Stimulated activated naive CD8-positive, alpha-beta T cell treated with anti-CD3 and anti-CD28 coated beads, Interleukin-15, Interleukin-2, amounts not matched to agents 100 ng/mL and 50 ng/mL, for 24 hours (primary cell): Measurements from ENCODE around the gene MAGI2.

Source experiments
- H3K27ac Mint-ChIP-seq: one replicate; pipeline ENCODE4 v1.8.0; 2021; ENCODE audit warnings: mild to moderate bottlenecking, mixed read lengths
- H3K27me3 Mint-ChIP-seq: one replicate; pipeline ENCODE4 v1.8.0; 2021; ENCODE audit warnings: mixed read lengths
- H3K36me3 Mint-ChIP-seq: one replicate; pipeline ENCODE4 v1.8.0; 2021; ENCODE audit warnings: low read depth, mixed read lengths
- H3K4me1 Mint-ChIP-seq: one replicate; pipeline ENCODE4 v1.8.0; 2021; ENCODE audit warnings: low read depth, mixed read lengths
- H3K4me3 Mint-ChIP-seq: one replicate; pipeline ENCODE4 v1.8.0; 2021; ENCODE audit warnings: mild to moderate bottlenecking, mixed read lengths
- H3K9me3 Mint-ChIP-seq: one replicate; pipeline ENCODE4 v1.8.0; 2021; ENCODE audit warnings: mixed read lengths

MAGI2 gene

DNA sequence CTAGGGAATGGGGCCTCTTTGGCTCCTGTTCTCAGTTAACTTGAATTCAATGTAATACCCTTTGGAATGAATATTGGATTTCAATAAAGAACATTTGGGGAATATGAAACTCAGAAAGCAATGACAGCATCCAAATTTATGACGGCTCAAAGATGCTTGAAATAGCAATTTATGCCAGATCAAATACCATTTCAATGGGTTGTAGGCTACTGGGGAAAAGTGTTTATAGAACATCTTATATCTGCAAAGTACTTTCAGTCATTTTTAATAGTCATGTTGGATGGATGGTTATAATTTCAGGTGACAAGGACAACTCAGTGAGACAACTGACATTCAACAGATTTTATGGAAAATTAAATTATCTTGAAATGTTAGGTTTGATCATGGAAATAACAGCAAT, 882.2 kb downstream of the MAGI2 start:
- Mint-ChIP-seq H3K36me3 (no peaks in the 10 kb centered on the region), H3K4me3 (no peak overlapping the region), H3K27ac (no peak overlapping the region), H3K27me3 (no peaks in the 10 kb centered on the region), H3K9me3 (no peaks in the 10 kb centered on the region), H3K4me1 (no peaks in the 10 kb centered on the region)

DNA sequence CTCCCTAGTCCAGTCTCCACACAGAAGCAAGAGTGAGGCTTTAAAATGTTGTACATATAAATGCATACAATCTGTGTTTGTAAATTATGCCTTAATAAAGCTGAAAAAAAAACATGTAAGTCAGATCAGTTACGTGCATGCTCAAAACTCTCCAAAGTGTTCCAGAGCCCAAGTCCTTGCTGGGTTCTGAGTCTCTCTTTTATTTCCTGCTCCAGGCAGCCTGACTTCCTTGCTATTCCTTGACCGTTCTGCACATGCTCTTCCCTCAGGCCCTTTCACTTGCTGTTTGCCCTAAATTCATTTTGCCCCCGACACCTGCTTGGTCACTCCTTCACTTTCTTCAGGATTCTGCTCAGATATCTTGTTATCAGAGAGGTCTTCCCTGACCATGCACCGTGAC, 884.8 kb downstream of the MAGI2 start:
- no peaks in the 10 kb centered on the region for H3K9me3 Mint-ChIP-seq
- H3K4me1 Mint-ChIP-seq, result no peaks in the 10 kb centered on the region
- no peaks in the 10 kb centered on the region for H3K36me3 Mint-ChIP-seq
- H3K27me3 Mint-ChIP-seq, result no peaks in the 10 kb centered on the region
- no peak overlapping the region for H3K4me3 Mint-ChIP-seq
- H3K27ac Mint-ChIP-seq, result no peak overlapping the region

DNA sequence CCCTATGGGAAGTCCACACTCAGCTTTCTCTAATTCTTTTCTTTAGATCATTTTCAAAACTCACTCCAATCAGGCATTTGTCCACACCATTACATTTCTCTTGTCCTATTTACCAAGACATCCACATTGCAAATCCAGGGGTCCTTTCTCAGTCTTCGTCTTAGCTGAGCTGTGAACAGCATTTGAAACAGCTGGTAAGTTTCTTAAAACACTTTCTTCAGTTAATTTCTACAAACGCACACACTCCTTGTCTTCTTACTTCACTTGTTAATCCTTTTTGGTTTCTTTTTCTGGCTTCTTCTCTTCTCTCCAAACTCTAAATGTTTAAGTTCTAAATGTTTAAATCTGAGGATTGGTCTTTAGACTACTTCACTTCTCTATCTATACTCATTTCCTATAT, 885.6 kb downstream of the MAGI2 start:
- Mint-ChIP-seq H3K4me3 (no peak overlapping the region), H3K9me3 (no peaks in the 10 kb centered on the region)

DNA sequence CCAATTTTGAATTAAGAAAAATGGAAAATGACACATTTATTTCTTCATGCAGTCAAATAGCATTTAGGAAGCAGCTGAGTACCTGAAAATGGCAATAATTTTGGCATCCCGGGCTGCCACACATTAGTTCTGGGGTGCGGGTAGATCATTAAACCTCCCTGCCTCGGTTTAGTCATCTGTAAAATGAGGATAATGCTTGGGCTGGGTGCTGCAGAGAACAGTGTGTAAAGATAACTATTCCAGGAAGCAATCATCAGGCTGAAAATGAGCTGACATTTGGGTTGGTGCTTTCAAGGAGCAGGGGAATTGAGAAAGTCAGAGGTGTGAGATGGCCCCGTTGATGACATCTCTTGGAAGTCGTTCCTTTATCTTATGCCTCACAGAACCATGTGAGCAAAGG, 887.7 kb downstream of the MAGI2 start:
- H3K4me3 Mint-ChIP-seq, result no peak overlapping the region
- H3K27ac Mint-ChIP-seq, result no peak overlapping the region
- H3K27me3 Mint-ChIP-seq, result no peaks in the 10 kb centered on the region
- no peaks in the 10 kb centered on the region for H3K4me1 Mint-ChIP-seq
- no peaks in the 10 kb centered on the region for H3K36me3 Mint-ChIP-seq
- H3K9me3 Mint-ChIP-seq, result no peaks in the 10 kb centered on the region

More for the DNA sequence above, 885.6 kb downstream of the MAGI2 start:
- Mint-ChIP-seq H3K27ac (no peak overlapping the region), H3K4me1 (no peaks in the 10 kb centered on the region), H3K36me3 (no peaks in the 10 kb centered on the region), H3K27me3 (no peaks in the 10 kb centered on the region)

DNA sequence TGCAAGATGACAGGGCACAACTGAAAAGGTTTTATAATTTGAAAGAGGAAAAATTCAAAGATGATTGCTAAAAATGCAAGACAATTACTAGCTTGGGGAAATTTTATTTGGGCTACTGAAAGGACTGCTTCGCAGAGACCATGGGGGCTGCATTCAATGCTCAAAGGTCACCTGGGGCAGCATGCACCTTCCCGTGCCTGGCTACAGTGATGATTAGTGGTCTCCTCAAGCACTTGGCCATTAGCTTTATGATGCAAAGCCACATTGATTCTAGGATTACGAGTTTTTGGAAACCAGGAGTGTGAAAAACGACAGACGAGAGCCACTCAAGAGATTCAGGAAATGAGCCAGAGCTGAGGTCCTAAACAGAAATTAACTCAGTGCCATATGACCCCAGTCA, 890.3 kb downstream of the MAGI2 start:
- no peaks in the 10 kb centered on the region for H3K4me1 Mint-ChIP-seq
- no peaks in the 10 kb centered on the region for H3K36me3 Mint-ChIP-seq
- H3K4me3 Mint-ChIP-seq, result no peak overlapping the region
- H3K27ac Mint-ChIP-seq, result no peak overlapping the region
- no peaks in the 10 kb centered on the region for H3K27me3 Mint-ChIP-seq
- no peaks in the 10 kb centered on the region for H3K9me3 Mint-ChIP-seq

DNA sequence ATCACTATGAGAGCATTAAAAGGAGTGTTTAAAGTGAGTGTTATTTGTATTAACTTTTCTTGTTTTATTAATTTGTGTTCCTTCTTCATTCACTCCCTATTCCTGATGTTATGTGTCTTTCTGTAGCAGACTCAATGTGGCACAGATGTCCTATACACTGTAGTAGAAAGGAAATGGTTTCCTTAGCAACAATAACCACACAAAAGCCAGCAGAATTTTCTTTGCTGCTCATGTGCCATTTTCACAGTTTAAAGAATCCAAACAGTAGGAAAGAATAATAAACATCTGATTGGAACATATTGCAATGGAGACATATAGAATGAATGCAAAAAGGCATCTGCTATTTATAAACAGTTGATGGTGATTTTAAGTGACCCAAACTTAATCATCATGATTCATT, 891.3 kb downstream of the MAGI2 start:
- Mint-ChIP-seq H3K4me3 (no peak overlapping the region), H3K36me3 (no peaks in the 10 kb centered on the region), H3K9me3 (no peaks in the 10 kb centered on the region)

DNA sequence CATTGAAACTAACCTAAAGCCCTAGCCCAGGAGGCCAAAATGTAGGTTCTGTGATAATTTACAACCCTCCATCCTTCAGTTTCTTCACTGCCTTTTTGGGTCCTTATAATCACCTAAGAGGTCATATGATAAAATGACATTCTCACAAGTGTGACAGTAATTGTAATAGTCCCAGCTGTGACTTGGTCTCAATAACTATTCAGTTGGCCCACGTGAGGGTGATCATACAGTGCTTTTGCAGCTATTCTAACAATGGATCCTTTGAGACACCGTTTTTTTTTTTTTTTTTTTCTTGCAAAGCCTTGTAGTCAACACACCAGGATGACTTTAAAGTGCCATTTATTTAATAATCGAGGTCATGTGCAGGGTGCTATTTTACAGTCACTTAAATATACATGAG, 894.9 kb downstream of the MAGI2 start:
- H3K27ac Mint-ChIP-seq, result no peak overlapping the region
- H3K27me3 Mint-ChIP-seq, result no peaks in the 10 kb centered on the region
- no peaks in the 10 kb centered on the region for H3K4me1 Mint-ChIP-seq
- no peaks in the 10 kb centered on the region for H3K9me3 Mint-ChIP-seq
- H3K36me3 Mint-ChIP-seq, result no peaks in the 10 kb centered on the region
- H3K4me3 Mint-ChIP-seq, result no peak overlapping the region

More for the DNA sequence above, 891.3 kb downstream of the MAGI2 start:
- Mint-ChIP-seq H3K27ac (no peak overlapping the region), H3K4me1 (no peaks in the 10 kb centered on the region), H3K27me3 (no peaks in the 10 kb centered on the region)

DNA sequence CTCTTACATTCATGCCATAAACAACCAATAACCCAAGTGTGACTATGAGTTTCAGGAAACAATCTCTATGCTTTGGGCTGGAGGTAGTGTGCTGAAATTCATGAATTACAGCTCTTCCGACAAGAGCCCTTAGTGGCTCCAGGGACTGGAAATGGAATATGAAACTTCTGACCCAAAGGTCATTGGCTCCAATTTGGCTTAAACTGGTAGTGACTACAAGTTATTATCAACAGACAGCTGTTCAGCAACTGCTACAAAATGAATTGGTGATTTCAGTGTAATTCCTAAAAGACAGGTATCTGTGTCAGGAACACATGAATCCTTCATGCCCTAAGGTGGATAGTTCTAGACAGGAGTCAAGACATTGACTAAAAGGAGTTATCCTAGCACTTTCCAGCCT, 909.5 kb downstream of the MAGI2 start:
- H3K4me1 Mint-ChIP-seq, result no peaks in the 10 kb centered on the region
- no peaks in the 10 kb centered on the region for H3K9me3 Mint-ChIP-seq
- no peak overlapping the region for H3K4me3 Mint-ChIP-seq
- H3K27ac Mint-ChIP-seq, result no peak overlapping the region
- H3K27me3 Mint-ChIP-seq, result no peaks in the 10 kb centered on the region
- no peaks in the 10 kb centered on the region for H3K36me3 Mint-ChIP-seq

DNA sequence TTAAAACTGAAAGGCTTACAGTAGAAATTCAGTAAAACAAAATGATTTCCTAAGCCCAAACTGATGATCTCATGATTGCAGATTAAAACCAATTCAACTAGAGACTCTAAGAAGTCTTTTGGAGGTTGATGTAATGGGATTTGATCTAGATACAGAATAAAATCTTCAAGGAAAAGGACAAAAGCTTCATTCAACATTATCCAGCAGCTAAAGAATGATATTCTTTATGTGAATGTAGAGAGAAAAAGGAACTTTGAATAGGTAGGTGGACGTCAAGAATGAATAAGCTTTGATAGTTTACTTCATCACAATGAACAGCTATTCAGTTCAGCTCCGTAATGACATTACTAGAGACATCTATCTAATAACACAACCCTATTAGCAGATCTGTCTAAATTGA, 910.5 kb downstream of the MAGI2 start:
- H3K4me3 Mint-ChIP-seq, result no peak overlapping the region
- H3K9me3 Mint-ChIP-seq, result peaks cover under 1% of the 10 kb centered on the region
- no peak overlapping the region for H3K27ac Mint-ChIP-seq
- H3K4me1 Mint-ChIP-seq, result no peaks in the 10 kb centered on the region
- no peaks in the 10 kb centered on the region for H3K36me3 Mint-ChIP-seq
- no peaks in the 10 kb centered on the region for H3K27me3 Mint-ChIP-seq

DNA sequence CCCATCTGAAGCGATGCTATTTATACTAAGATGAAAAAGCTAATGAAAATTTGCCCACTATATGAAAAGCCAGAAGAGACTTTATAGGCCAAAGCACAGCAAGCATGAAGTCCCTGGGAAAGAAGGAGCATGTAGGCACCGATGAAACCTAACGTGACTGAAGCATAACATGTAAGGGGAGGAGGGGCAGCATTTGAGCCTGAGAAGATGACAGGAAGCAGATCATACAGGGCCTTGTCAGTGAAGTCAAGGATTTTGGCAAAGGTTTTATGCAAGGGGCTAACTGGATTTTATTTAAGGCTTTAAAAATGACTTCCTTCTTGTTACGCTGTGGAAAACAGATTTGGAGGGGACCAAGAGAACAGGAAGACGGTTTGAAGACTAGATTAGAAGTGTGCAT, 910.9 kb downstream of the MAGI2 start:
- Mint-ChIP-seq H3K4me3 (no peak overlapping the region), H3K9me3 (peaks cover 5% of the 10 kb centered on the region), H3K36me3 (no peaks in the 10 kb centered on the region), H3K27me3 (no peaks in the 10 kb centered on the region), H3K4me1 (no peaks in the 10 kb centered on the region), H3K27ac (no peak overlapping the region)

DNA sequence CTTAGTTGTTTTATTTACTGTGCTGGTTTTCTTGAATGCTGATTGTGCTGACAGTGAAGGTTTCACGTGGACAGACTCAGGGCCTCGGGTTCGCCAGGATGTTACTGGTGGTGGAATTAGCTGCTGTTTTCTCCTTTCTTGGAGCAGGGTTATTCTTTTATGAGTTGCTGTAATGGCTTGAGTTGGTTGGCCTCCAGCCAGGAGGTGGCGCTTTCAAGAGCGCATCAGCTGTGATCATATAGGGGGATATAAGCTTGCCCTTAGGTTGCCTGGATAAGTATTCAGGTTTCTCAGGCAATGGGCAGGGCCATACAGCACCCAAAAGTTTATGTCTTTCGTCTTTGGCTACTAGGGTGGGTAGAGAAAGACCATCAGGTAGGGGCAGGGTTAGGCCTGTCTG, 913.6 kb downstream of the MAGI2 start:
- Mint-ChIP-seq H3K9me3 (peaks cover 10% of the 10 kb centered on the region), H3K4me1 (no peaks in the 10 kb centered on the region), H3K4me3 (no peak overlapping the region), H3K27ac (no peak overlapping the region), H3K27me3 (no peaks in the 10 kb centered on the region), H3K36me3 (no peaks in the 10 kb centered on the region)

DNA sequence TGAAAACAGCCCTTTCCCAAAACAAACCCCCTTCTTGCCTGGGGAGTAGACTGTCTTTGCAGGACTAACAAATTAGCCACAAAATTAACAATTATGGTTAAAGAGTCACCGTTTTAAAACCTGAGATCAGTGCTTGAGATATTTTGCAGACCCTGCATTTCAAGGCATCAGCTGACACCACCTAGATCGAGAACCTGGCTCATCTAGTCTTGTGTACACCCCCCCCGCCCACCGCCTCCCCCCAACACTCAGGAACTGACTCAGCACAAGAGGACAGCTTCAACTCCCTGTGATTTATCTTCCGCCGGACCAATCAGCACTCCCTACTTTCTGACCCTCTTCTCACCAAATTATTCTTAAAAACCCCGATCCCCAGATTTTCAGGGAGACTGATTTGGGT, 917.8 kb downstream of the MAGI2 start:
- Mint-ChIP-seq H3K36me3 (no peaks in the 10 kb centered on the region), H3K27ac (no peak overlapping the region), H3K9me3 (peaks cover 10% of the 10 kb centered on the region), H3K4me1 (no peaks in the 10 kb centered on the region), H3K4me3 (no peak overlapping the region), H3K27me3 (no peaks in the 10 kb centered on the region)

DNA sequence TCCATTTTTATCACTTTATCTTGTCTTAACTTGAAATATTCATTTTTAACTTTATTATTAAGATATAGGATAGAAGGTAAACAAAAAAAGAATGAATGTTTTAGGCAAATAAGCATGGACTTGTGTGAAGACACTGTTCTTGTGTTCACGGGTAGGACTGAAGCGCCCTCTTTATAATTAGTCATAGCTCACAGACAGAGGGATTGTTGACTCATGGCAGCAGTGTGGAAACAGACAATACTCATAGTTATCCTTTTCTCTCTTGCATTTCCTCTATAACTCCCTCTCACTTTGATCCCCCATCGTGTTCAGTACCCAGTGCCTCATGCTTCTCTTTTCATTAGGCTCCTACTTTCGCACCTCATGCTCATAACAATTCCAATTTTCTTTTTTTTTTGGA, 923.1 kb downstream of the MAGI2 start:
- Mint-ChIP-seq H3K4me3 (no peak overlapping the region), H3K27me3 (no peaks in the 10 kb centered on the region), H3K27ac (no peak overlapping the region), H3K4me1 (no peaks in the 10 kb centered on the region), H3K9me3 (no peaks in the 10 kb centered on the region), H3K36me3 (no peaks in the 10 kb centered on the region)

DNA sequence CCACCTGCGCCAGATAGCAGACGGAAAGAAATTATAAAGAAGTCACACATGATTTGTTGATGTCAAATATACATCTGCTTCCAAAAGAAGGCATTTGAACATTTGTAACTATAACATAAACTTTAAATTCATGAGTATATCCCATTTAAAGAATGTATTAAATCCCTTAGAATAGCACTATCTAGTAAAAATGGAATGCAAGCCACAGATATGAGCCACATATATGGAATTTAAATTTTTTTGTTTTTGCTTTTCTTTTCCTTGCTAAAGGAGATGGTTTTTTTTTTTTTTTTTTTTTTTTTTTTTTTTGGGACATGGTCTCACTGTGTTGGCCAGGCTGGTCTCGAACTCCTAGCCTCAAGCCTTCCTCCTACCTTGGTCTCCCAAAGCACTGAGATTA, 924.1 kb downstream of the MAGI2 start:
- Mint-ChIP-seq H3K4me3 (no peak overlapping the region), H3K27me3 (no peaks in the 10 kb centered on the region), H3K9me3 (no peaks in the 10 kb centered on the region), H3K36me3 (no peaks in the 10 kb centered on the region), H3K27ac (no peak overlapping the region), H3K4me1 (no peaks in the 10 kb centered on the region)

DNA sequence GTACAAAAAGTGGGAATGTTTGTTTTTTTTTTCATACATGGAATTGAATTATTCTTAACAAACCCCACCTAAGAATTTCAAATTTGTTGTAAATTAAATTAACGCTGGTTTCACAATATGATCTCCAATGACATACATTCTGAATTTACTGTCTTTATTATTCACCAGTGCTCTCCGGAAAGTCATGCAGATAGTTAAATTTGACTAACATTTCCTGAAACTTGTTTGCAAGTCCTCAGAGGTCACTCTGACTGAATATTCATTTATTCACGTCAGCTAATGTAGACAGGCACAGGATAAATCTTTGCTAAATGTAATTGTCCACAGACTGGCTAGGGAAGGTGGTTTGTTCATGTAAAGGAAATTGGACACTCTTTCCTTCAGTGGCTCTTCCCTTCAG, 924.5 kb downstream of the MAGI2 start:
- H3K36me3 Mint-ChIP-seq, result no peaks in the 10 kb centered on the region
- no peaks in the 10 kb centered on the region for H3K27me3 Mint-ChIP-seq

DNA sequence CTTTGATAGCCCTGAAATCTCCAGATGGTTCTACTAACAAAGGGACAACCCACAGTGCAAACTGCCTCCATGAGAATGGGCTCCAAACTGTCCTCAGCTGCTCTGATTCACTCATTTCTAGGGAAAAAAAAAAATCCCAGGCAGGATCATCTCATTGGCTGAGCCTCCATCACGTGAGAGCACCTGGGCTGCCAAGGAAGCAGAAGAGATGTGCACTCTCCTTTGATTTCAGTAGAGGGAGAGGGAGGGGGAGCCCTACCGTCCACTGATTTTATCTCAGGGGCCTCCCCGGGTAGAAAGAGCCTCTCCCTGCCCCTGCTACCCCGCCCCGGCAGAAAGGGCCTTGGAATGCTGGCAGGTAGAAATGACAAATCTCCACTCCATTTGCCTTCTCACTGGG, 929.5 kb downstream of the MAGI2 start:
- H3K9me3 Mint-ChIP-seq, result no peaks in the 10 kb centered on the region
- no peaks in the 10 kb centered on the region for H3K27me3 Mint-ChIP-seq
- no peak overlapping the region for H3K4me3 Mint-ChIP-seq
- H3K27ac Mint-ChIP-seq, result no peak overlapping the region
- no peaks in the 10 kb centered on the region for H3K4me1 Mint-ChIP-seq
- H3K36me3 Mint-ChIP-seq, result no peaks in the 10 kb centered on the region

More for the DNA sequence above, 924.5 kb downstream of the MAGI2 start:
- Mint-ChIP-seq H3K27ac (no peak overlapping the region), H3K4me1 (no peaks in the 10 kb centered on the region), H3K9me3 (no peaks in the 10 kb centered on the region), H3K4me3 (no peak overlapping the region)

DNA sequence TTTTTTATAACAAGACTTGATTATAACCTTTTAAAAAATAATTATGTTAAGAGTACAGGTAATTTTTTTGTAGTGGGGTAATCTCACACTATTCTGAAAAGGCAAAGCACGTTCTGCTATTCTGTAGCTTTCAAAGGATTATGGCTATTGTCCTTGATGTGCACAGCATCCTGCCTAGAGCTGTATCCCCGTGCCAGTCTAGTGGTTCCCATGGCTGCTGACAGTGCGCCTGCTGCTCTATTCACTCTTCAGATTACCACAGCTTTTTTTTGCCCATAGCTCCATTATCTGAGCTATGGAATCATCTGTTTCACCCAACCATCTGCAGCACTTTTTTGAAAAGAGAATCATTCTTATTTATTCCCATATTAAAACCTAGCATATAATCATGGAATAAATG, 931.5 kb downstream of the MAGI2 start:
- H3K4me3 Mint-ChIP-seq, result no peak overlapping the region
- no peaks in the 10 kb centered on the region for H3K4me1 Mint-ChIP-seq
- no peak overlapping the region for H3K27ac Mint-ChIP-seq
- no peaks in the 10 kb centered on the region for H3K27me3 Mint-ChIP-seq
- H3K9me3 Mint-ChIP-seq, result no peaks in the 10 kb centered on the region
- H3K36me3 Mint-ChIP-seq, result no peaks in the 10 kb centered on the region
